Gastroesophageal sphincter (tissue), 3 donors: ENCODE measurements around the gene LDHAL6B.

Source experiments
- EP300 ChIP-seq: sonication (generic); formaldehyde crosslinking; IDR thresholded peaks from one replicate; pipeline ENCODE4 v1.6.1; 2017; ENCODE audit warnings: antibody characterized with exemption, mild to moderate bottlenecking
- POLR2A ChIP-seq, 2 donors: fragments of 450-650 bp; IDR thresholded peaks; one replicate each; pipeline ENCODE4 v1.6.1; 2017; ENCODE audit warnings: antibody characterized with exemption in 2 of 2, mild to moderate bottlenecking in 2 of 2, moderate library complexity in 1 of 2
- POLR2AphosphoS5 ChIP-seq: sonication (generic); formaldehyde crosslinking; IDR thresholded peaks from one replicate; pipeline ENCODE4 v1.6.1; 2017; ENCODE audit warnings: antibody characterized with exemption
- TF ChIP-seq, protein P1 (sequence below), 4 experiments: fragments of 200-600 bp in 2 of 4; fragments of 450-650 bp in 2 of 4; sonication (generic) in 1 of 4; IDR thresholded peaks; one replicate each; pipeline ENCODE4 v1.5.1; 2017 to 2019; ENCODE audit warnings: antibody characterized with exemption in 4 of 4, mild to moderate bottlenecking in 2 of 4, moderate library complexity in 2 of 4

DNA sequence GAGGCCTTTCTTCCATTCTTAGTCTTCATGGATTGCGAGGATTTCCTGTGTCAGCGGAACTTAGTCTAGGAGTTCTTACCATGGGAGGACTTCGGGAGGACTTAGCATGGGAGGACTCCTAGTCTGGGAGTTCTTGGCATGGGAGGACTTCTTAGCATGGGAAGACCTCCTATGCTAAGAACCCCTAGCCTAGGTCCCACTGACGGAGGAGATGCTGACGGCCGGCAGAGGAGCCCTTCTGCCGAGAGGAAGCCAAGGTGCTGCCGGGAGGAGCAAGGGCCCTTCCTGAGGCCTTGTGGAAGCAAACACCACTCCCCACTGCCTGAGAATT, 35.6 kb upstream of the LDHAL6B start:
- TF ChIP-seq, protein P1, sequence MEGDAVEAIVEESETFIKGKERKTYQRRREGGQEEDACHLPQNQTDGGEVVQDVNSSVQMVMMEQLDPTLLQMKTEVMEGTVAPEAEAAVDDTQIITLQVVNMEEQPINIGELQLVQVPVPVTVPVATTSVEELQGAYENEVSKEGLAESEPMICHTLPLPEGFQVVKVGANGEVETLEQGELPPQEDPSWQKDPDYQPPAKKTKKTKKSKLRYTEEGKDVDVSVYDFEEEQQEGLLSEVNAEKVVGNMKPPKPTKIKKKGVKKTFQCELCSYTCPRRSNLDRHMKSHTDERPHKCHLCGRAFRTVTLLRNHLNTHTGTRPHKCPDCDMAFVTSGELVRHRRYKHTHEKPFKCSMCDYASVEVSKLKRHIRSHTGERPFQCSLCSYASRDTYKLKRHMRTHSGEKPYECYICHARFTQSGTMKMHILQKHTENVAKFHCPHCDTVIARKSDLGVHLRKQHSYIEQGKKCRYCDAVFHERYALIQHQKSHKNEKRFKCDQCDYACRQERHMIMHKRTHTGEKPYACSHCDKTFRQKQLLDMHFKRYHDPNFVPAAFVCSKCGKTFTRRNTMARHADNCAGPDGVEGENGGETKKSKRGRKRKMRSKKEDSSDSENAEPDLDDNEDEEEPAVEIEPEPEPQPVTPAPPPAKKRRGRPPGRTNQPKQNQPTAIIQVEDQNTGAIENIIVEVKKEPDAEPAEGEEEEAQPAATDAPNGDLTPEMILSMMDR (IDR thresholded peaks at IDR 0.05) = no peak
- TF ChIP-seq POLR2AphosphoS5 = no peak
- TF ChIP-seq EP300 = no peak
- no peak for TF ChIP-seq POLR2A (IDR thresholded peaks at IDR 0.05)
